ENCODE results near the gene BCL11B.

DNA sequence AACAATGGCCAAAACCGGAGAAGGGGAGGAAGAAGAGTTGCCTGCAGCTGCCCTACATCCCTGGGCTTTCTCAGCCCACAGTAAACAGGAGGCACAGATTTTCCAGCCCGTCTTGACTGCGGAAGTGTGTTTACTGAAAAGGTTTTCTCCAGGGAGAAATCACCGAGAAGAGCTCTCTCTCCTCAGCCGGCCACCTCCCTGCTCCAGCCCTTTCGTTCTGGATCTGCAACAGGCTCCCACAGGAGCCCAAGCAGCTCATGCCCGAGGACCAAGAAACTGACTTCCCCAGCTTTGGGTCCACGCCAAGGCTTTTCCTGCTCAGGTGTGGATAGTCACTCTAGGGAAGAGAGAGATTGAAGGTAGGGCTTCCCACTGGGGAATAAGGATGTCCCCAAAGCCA lies 61.7 kb downstream of the BCL11B start:
- TF ChIP-seq POLR2A (IDR thresholded peaks at IDR 0.05) = no peak
- no peak for TF ChIP-seq CTCF (IDR thresholded peaks at IDR 0.05)
- no peak for TF ChIP-seq EP300 (IDR thresholded peaks at IDR 0.05)

Data from tibial nerve (tissue), 4 donors.